ENCODE data around the gene BOC. TPM values are rescaled to one million over a fixed set of nuclear protein-coding genes. Genes with fewer than 3 reads are reported as not detected.

The BOC gene
- total RNA-seq, 1 donor: 22.8 TPM

DNA sequence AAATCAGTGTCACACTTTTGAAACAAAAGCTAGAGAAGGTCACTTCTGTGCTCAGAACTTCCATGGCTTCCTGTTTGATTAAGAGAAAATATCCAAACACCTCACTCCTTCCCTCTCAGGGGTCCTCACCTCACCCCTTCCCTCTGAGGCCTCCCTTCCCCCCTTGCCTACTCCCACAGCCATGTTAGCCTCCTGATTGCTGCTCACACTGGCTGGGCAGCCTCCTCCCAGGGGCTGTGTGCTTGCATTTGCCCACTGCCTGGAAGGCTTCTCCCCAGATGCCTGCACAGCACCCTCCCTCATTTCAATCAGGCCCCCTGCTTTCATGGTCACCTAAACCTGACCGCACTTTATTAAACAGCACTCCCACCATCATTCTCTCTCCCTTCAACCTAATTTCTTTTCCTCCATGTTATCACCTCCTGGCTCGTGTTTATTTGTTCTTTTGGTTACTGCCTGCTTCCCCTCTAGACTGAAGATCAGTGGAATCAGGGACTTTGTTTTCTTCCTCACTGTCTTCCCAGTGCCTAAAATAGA lies 10.4 kb downstream of the BOC start:
- no peaks in the 10 kb centered on the region for H3K27me3 ChIP-seq (ENCODE audit: insufficient read depth, low read length)
- DNase-seq (ENCODE audit: insufficient read length, low spot score, missing footprints): no peak
- no peak overlapping the region for H3K27ac ChIP-seq (ENCODE audit: low read depth, low read length)
- H4K20me1 ChIP-seq (ENCODE audit: insufficient read depth, low read length): no peaks in the 10 kb centered on the region
- H3K79me2 ChIP-seq (ENCODE audit: insufficient read depth, low read length): no peaks in the 10 kb centered on the region
- H3K36me3 ChIP-seq (ENCODE audit: insufficient read depth, low read length): no peaks in the 10 kb centered on the region
- peaks cover 8% of the 10 kb centered on the region for H3K4me1 ChIP-seq (ENCODE audit: insufficient read depth, low read length)
- no peak overlapping the region for H2AFZ ChIP-seq (ENCODE audit: low read length)
- TF ChIP-seq CTCF (IDR thresholded peaks at IDR 0.05; ENCODE audit: extremely low read depth, low read depth, low read length): no peak
- no peaks in the 10 kb centered on the region for H3K9me3 ChIP-seq (ENCODE audit: low read depth, low read length)
- H3K4me2 ChIP-seq (ENCODE audit: insufficient read depth, low read length): no peak overlapping the region
- H3K4me3 ChIP-seq (ENCODE audit: insufficient read depth, low read length): no peak overlapping the region

DNA sequence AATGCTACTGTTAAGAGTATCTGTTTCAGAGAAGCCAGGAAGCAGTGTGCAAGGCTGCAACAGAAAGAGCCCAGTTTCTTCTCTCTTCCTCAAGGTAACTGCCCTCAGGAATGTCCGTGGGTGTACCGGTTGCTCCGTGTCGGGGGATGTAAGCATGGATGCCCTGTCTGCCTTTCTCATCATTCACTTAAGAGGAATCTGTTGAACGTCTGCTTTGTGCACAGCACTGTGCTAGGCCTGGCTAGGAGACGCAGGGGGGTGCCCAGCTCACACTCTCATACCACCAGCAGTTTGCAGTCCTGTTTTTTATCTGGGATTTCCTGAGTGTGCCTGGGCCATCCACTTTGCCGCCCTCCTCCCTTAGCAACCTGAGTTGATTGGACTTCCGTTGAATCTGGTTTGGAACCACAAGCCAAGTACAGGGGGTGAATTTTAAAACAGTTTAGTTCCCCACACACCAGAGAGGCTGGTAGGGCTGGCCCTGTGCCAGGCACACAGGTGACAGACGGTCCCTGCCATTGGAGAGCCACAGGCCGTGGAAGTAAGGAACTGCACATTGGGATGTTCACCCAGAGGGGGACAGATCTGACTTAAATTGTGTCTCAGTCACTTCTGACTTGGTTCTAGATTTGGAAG lies 11.2 kb downstream of the BOC start:
- TF ChIP-seq CTCF (IDR thresholded peaks at IDR 0.05; ENCODE audit: extremely low read depth, low read depth, low read length): no peak
- H3K4me2 ChIP-seq (ENCODE audit: insufficient read depth, low read length): no peak overlapping the region
- H2AFZ ChIP-seq (ENCODE audit: low read length): no peak overlapping the region
- no peaks in the 10 kb centered on the region for H3K79me2 ChIP-seq (ENCODE audit: insufficient read depth, low read length)
- no peak overlapping the region for H3K27ac ChIP-seq (ENCODE audit: low read depth, low read length)
- H3K4me3 ChIP-seq (ENCODE audit: insufficient read depth, low read length): no peak overlapping the region
- no peaks in the 10 kb centered on the region for H3K27me3 ChIP-seq (ENCODE audit: insufficient read depth, low read length)
- H3K4me1 ChIP-seq (ENCODE audit: insufficient read depth, low read length): peaks cover 8% of the 10 kb centered on the region
- H4K20me1 ChIP-seq (ENCODE audit: insufficient read depth, low read length): no peaks in the 10 kb centered on the region
- H3K36me3 ChIP-seq (ENCODE audit: insufficient read depth, low read length): no peaks in the 10 kb centered on the region
- no peaks in the 10 kb centered on the region for H3K9me3 ChIP-seq (ENCODE audit: low read depth, low read length)
- no peak for DNase-seq (ENCODE audit: insufficient read length, low spot score, missing footprints)

- no peaks in the 10 kb centered on the region for H3K27me3 ChIP-seq (ENCODE audit: insufficient read depth, low read length)
- DNase-seq (ENCODE audit: insufficient read length, low spot score, missing footprints): peak; percentile 82
- peaks cover 8% of the 10 kb centered on the region for H3K4me1 ChIP-seq (ENCODE audit: insufficient read depth, low read length)
- H4K20me1 ChIP-seq (ENCODE audit: insufficient read depth, low read length): no peaks in the 10 kb centered on the region
- peak overlapping the region; percentile 96 for H2AFZ ChIP-seq (ENCODE audit: low read length)
- H3K9me3 ChIP-seq (ENCODE audit: low read depth, low read length): no peaks in the 10 kb centered on the region
- peak overlapping the region; percentile 64 for H3K4me3 ChIP-seq (ENCODE audit: insufficient read depth, low read length)
- no peaks in the 10 kb centered on the region for H3K36me3 ChIP-seq (ENCODE audit: insufficient read depth, low read length)
- H3K79me2 ChIP-seq (ENCODE audit: insufficient read depth, low read length): no peaks in the 10 kb centered on the region
- no peak overlapping the region for H3K27ac ChIP-seq (ENCODE audit: low read depth, low read length)
- peak overlapping the region; percentile 82 for H3K4me2 ChIP-seq (ENCODE audit: insufficient read depth, low read length)
- TF ChIP-seq CTCF (IDR thresholded peaks at IDR 0.05; ENCODE audit: extremely low read depth, low read depth, low read length): no peak
These were observed 12.3 kb downstream of the BOC start for GRCh38 chr3:113223475-113224281.

GRCh38 chr3:113225286-113225685 lies 13.9 kb downstream of the BOC start:
- no peak for TF ChIP-seq CTCF (IDR thresholded peaks at IDR 0.05; ENCODE audit: extremely low read depth, low read depth, low read length)
- Histone ChIP-seq H3K4me1 (ENCODE audit: insufficient read depth, low read length) (peaks cover 8% of the 10 kb centered on the region), H2AFZ (ENCODE audit: low read length) (no peak overlapping the region), H4K20me1 (ENCODE audit: insufficient read depth, low read length) (no peaks in the 10 kb centered on the region), H3K4me3 (ENCODE audit: insufficient read depth, low read length) (no peak overlapping the region), H3K27me3 (ENCODE audit: insufficient read depth, low read length) (no peaks in the 10 kb centered on the region), H3K36me3 (ENCODE audit: insufficient read depth, low read length) (no peaks in the 10 kb centered on the region), H3K79me2 (ENCODE audit: insufficient read depth, low read length) (no peaks in the 10 kb centered on the region), H3K27ac (ENCODE audit: low read depth, low read length) (no peak overlapping the region), H3K9me3 (ENCODE audit: low read depth, low read length) (no peaks in the 10 kb centered on the region), H3K4me2 (ENCODE audit: insufficient read depth, low read length) (no peak overlapping the region)
- peak; percentile 83 for DNase-seq (ENCODE audit: insufficient read length, low spot score, missing footprints)

Measured in osteoblast (primary cell).